Measurements from ENCODE around the gene MRPS7.

- TF ChIP-seq EP300 (IDR thresholded peaks at IDR 0.05) (no peak), CTCF (IDR thresholded peaks at IDR 0.05) (no peak)
Measured at GRCh38 chr17:75246404-75246803, 15.3 kb upstream of the MRPS7 start.

Measured in stomach (tissue), 4 donors.